ENCODE measurements around the gene RNF208. TPM values are rescaled to one million over a fixed set of nuclear protein-coding genes. Genes with fewer than 3 reads are reported as not detected.

RNF208 gene
- total RNA-seq, 1 donor from 2014 or later = 0.76 TPM

DNA sequence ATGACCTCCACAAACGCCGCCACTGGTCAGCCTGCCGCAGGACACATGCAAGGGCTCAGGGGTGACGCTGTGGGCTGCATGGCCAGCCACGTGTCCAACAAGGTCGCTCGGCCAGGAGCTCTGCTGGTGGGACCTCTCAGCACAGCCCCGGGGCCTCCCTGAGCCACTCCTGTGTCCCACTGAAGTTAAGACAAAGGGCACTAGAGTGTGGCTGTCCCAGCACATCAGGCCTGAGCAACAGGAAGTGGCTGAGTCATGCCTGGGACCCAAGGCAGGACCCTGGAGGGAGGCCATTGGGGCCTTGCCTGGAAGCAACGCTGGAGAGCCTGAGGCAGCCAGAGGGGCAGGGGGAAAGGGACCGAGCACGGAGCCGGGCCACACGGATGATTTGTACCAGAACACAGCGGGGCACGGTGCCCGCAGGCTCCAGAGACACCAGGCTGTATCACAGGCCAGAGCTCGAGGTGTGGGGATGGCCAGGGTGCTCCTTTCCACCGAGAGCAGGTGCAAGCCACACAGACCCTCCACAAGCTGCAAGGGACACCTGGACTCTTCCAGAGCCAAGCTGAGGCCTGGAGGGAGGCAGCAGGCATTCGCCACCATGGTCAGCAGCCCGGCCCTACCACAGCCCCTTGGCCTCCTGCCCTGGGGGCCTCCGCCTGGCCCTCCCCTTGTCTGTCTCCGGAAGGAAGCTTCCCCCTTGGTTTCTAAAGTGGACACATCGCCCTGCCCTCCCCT is 43.7 kb downstream of the RNF208 start:
- no peak for DNase-seq (ENCODE audit: extremely low read depth, low read depth, low spot score)

DNA sequence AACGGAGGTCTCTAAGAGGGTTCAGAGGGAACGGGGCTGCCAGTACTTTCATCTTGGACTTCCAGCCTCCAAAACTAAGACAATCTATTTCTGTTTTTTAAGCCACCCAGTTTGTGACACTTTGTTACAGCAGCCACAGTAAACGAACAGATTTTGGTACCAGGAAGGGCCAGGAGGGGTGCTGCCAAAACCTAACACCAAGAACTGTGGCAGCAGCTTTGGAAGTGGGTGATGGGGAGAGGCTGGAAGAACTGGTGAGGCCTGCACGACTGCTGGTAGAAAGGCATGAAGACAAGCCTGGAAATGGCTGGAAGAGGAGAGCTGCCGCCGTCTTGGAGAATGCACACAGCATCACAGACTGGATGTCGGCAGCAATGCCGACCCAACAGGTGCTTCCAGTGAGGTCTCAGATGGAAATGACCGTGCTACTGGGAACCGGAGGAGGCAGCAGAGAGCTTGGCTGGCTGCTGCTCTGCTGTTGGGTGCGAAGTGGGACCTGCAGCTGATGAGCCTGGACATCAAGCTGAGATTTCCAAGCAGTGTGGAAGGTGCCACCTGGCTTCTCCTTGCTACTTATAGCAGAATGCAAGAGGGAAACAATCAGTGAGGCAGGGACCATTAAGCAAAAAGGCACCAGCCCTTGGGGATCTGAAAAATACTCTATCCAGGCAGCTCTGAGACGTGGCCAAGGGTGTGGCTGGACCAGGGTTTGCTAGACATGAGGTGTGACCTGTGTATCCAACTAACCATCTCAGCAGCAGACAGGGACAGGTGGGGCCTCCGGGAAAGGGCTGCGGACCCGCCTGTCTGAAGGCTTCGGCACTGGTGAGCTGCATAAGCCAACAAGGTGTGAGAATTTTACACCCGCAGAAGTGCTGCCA is 45.5 kb downstream of the RNF208 start:
- no peak for DNase-seq (ENCODE audit: extremely low read depth, low read depth, low spot score)

DNA sequence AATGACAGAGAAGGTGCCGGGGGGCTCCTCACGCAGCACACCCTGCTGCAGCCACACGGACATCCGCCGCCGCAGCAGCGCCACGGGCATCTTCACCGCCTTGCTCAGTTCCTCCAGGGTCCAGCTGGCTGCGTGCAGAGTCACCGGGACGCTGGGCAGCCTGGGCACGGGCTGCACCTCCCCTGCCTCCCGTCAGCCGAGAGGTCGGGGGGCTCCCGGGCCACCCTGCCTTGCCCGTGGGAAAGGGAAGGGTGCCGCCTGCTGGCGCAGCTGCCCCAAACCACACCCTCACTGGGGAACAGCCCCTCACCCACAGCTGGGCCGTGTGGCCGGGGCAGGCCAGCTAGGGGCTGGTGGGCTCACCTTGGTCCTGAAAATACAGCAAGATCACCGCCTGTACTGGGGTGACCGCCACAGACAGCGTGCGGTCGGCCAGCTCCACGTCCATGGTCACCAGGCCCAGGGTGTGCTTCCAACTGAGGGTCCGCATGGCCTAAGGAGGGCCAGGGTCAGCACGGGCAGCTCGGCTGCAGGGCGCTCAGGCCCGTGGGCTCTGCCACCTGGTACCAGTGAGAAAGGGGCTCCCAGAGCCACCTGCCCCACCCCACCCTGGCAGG is 46.6 kb downstream of the RNF208 start:
- no peak for DNase-seq (ENCODE audit: extremely low read depth, low read depth, low spot score)

GRCh38 chr9:137174722-137175293 is 47.2 kb downstream of the RNF208 start:
- no peak for DNase-seq (ENCODE audit: extremely low read depth, low read depth, low spot score)

DNA sequence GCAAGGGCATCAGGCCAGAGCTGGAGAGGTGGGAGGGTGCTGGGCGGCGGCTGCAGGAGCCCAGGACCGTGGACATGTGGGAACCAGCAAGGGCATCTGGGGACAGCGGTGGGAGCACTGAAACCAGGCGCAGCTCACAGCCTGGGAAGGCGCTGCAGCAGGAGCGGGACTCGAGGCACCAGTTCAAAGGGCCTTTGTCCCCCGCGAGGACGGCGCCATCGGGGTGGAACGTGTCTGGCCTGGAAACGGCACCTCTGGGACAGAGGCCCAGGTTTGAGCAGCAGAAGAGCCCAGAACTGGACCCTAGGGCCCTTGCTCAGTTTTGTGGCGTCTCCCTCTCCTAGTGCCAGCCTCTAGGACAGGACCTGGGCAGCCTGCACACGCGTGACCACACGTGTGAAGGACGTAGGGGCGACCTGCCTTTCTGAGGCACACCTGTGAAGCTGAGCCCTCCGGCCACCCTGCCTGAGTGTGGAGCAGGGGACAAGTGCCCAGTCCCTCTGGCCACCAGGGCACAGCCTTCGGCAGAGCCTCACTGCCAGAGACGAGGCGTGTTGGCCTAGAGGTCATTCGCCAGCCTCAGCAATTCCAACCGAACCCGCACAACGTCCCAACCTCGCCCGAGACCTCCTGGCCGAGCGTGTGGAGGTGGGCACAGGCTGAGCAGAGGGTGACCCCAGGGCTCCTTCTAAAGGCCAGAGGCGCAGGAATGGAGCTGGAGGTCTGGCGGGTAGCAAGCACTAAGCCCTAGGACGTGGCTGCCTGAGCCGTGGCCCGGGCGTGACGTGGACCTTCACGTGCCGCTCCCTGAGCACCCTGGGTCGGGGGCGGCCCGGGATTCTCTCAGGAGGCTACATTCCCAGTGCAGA is 48.0 kb downstream of the RNF208 start:
- no peak for DNase-seq (ENCODE audit: extremely low read depth, low read depth, low spot score)

DNA sequence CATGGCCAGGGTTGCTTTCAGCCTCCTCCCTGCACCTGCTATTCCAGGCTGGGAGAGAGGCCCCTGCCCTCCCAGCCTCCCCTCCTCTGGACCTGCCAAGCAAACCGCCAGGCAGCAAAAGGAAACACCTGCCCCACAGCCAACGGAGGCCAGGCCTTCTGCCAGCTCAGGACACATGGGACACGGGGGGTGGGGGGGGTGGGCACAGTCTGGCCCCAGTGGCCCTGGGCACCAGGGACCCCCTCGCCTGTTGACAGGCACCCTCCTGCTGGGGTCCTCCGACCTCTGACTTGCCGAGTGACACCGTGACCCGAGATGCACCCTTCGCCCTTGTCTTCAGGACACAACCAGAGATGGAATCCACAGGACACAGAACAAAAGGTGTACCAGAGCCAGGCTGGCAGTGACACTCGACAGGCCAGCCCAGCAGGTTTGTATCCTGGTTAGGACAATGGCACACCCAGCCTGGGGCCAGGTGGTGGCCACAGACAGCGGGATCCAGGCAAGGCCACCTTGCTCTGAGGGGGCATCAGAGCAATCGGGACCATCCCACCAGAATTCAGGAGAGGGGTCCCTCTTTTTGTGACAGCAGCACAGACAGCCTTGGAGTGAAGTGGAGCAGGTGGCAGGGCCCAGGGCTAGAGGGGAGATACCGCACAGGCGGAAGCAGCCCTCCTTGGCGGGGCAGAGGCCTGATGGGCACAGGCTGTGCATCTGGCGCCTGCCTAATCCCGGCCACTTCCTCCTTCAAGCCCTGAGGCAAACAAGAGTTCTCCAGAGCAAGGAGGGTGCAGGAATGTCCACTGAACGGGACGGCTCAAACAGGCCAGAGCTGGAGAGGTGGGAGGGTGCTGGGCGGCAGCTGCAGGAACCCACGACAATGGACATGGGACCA is 48.9 kb downstream of the RNF208 start:
- DNase-seq (ENCODE audit: extremely low read depth, low read depth, low spot score) = no peak

GRCh38 chr9:137171149-137171900 is 50.7 kb downstream of the RNF208 start:
- DNase-seq (ENCODE audit: extremely low read depth, low read depth, low spot score) = no peak

GRCh38 chr9:137170486-137171148 is 51.4 kb downstream of the RNF208 start:
- no peak for DNase-seq (ENCODE audit: extremely low read depth, low read depth, low spot score)

Other genes with a start within 250 kb of the RNF208 start
- not detected in 2 replicates for gene PTGDS, start 244.7 kb downstream of the RNF208 start, total RNA-seq
- not detected in 2 replicates for gene LCNL1, start 239.2 kb downstream of the RNF208 start, total RNA-seq
- 28.0 and 47.2 TPM in 2 replicates for gene PAXX, start 229.8 kb downstream of the RNF208 start, total RNA-seq
- gene CLIC3, start 225.7 kb downstream of the RNF208 start, total RNA-seq = 0.29 and 2.3 TPM in 2 replicates
- 27.2 and 28.4 TPM in 2 replicates for gene ABCA2, start 194.0 kb downstream of the RNF208 start, total RNA-seq
- gene FUT7, start 190.2 kb downstream of the RNF208 start, total RNA-seq = not detected in 2 replicates
- gene NPDC1, start 176.1 kb downstream of the RNF208 start, total RNA-seq = 195 and 250 TPM in 2 replicates
- not detected in 2 replicates for gene ENTPD2, start 168.2 kb downstream of the RNF208 start, total RNA-seq
- 6.1 and 6.7 TPM in 2 replicates for gene SAPCD2, start 151.7 kb downstream of the RNF208 start, total RNA-seq
- 17.2 and 30.3 TPM in 2 replicates for gene UAP1L1, start 144.7 kb downstream of the RNF208 start, total RNA-seq
- gene MAN1B1, start 135.3 kb downstream of the RNF208 start, total RNA-seq = 109 and 118 TPM in 2 replicates
- gene DPP7, start 107.5 kb downstream of the RNF208 start, total RNA-seq = 154 and 167 TPM in 2 replicates
- not detected in 2 replicates for gene GRIN1, start 83.1 kb downstream of the RNF208 start, total RNA-seq
- not detected in 2 replicates for gene LRRC26, start 52.2 kb downstream of the RNF208 start, total RNA-seq
- gene TMEM210, start 50.2 kb downstream of the RNF208 start, total RNA-seq = not detected in 2 replicates
- gene ANAPC2, start 33.7 kb downstream of the RNF208 start, total RNA-seq = 22.9 and 34.2 TPM in 2 replicates
- gene SSNA1, start 33.6 kb downstream of the RNF208 start, total RNA-seq = 91.8 and 109 TPM in 2 replicates
- gene TPRN, start 21.5 kb downstream of the RNF208 start, total RNA-seq = 10.0 and 10.8 TPM in 2 replicates
- 24.3 and 32.1 TPM in 2 replicates for gene TMEM203, start 16.6 kb downstream of the RNF208 start, total RNA-seq
- gene NDOR1, start 16.5 kb downstream of the RNF208 start, total RNA-seq = 10.3 and 12.8 TPM in 2 replicates
- 0.41 and 0.78 TPM in 2 replicates for gene CYSRT1, start 2.9 kb upstream of the RNF208 start, total RNA-seq
- not detected in 2 replicates for gene RNF224, start 5.3 kb upstream of the RNF208 start, total RNA-seq
- gene SLC34A3, start 8.7 kb upstream of the RNF208 start, total RNA-seq = not detected in 2 replicates
- 400 and 427 TPM in 2 replicates for gene TUBB4B, start 19.0 kb upstream of the RNF208 start, total RNA-seq
- gene STPG3, start 29.0 kb upstream of the RNF208 start, total RNA-seq = not detected in 2 replicates
- gene NELFB, start 33.1 kb upstream of the RNF208 start, total RNA-seq = 48.5 and 63.0 TPM in 2 replicates
- gene TOR4A, start 55.5 kb upstream of the RNF208 start, total RNA-seq = 59.7 and 81.4 TPM in 2 replicates
- gene NRARP, start 80.0 kb upstream of the RNF208 start, total RNA-seq = 62.5 and 188 TPM in 2 replicates
- gene EXD3, start 200.9 kb upstream of the RNF208 start, total RNA-seq = 20.9 and 32.6 TPM in 2 replicates
- 1.2 and 1.7 TPM in 2 replicates for gene NOXA1, start 201.2 kb upstream of the RNF208 start, total RNA-seq
- 0.10 and 0.18 TPM in 2 replicates for gene ENTPD8, start 219.1 kb upstream of the RNF208 start, total RNA-seq
- 53.7 and 74.7 TPM in 2 replicates for gene NSMF, start 237.1 kb upstream of the RNF208 start, total RNA-seq

Measured in glomerular endothelial cell (primary cell).